ENCODE data around the gene RNF135. TPM values are rescaled to one million over a fixed set of nuclear protein-coding genes. Genes with fewer than 3 reads are reported as not detected.

The RNF135 gene
- polyA plus RNA-seq, 1 donor from 2014 or later, result 0.17 TPM

DNA sequence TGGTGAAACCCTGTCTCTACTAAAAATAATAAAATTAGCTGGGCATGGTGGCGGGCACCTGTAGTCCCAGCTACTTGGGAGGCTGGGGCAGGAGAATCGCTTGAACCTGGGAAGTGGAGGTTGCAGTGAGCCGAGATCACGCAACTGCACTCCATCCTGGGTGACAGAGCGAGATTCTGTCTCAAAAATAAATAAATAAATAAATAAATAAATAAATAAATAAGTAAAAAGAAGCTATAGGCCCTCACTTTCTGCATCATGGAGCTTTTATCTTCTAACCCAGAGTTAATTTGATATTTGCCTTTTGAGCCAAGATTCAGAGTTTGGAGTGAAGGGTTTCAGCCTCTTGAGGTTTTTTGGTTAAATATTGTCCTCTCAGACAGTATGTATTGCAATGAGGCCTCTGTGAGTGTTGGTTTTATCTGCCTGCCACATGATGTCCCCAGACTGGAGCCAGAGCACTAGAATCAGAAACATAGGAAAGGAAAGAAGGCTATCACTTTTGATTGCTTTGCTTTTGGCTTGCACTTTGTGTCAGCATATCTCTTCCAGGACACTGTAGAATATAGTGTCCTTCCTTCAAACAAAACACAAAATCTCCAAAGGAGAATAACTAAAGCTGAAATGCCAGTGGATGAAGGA, 32.5 kb downstream of the RNF135 start:
- Histone ChIP-seq H3K27ac (ENCODE audit: low read length) (no peak overlapping the region), H3K9me2 (ENCODE audit: insufficient read depth, low read length) (no peaks in the 10 kb centered on the region), H3K4me3 (ENCODE audit: low read length) (no peak overlapping the region), H4K20me1 (ENCODE audit: insufficient read depth) (no peaks in the 10 kb centered on the region), H3K79me2 (replicated peaks; ENCODE audit: insufficient read depth, low read length) (no peaks in the 10 kb centered on the region), H3F3A (ENCODE audit: insufficient read depth, low read length, poor library complexity, severe bottlenecking) (no peaks in the 10 kb centered on the region), H3K36me3 (ENCODE audit: insufficient read depth, low read length) (no peaks in the 10 kb centered on the region), H3K9me3 (ENCODE audit: low read length) (peaks cover 8% of the 10 kb centered on the region), H3K9ac (ENCODE audit: low read length) (no peak overlapping the region), H2AFZ (ENCODE audit: low read depth, low read length) (no peak overlapping the region), H3K4me2 (ENCODE audit: low read length) (no peak overlapping the region), H3K27me3 (ENCODE audit: insufficient read depth, low read depth, low read length) (peaks cover 11% of the 10 kb centered on the region)
- TF ChIP-seq RAD21 (conservative IDR thresholded peaks at IDR 0.05) (no peak), POLR2AphosphoS5 (IDR thresholded peaks at IDR 0.05) (no peak), EP300 (conservative IDR thresholded peaks at IDR 0.05; ENCODE audit: poor library complexity, severe bottlenecking) (no peak), SMC3 (conservative IDR thresholded peaks at IDR 0.05; ENCODE audit: poor library complexity) (no peak), TAF1 (IDR thresholded peaks at IDR 0.05; ENCODE audit: low read depth) (no peak), MXI1 (conservative IDR thresholded peaks at IDR 0.05; ENCODE audit: poor library complexity, severe bottlenecking) (no peak), EZH2 (IDR thresholded peaks at IDR 0.05; ENCODE audit: borderline replicate concordance, insufficient read depth, low read length, poor library complexity, severe bottlenecking) (no peak)
- TF ChIP-seq, protein P1, sequence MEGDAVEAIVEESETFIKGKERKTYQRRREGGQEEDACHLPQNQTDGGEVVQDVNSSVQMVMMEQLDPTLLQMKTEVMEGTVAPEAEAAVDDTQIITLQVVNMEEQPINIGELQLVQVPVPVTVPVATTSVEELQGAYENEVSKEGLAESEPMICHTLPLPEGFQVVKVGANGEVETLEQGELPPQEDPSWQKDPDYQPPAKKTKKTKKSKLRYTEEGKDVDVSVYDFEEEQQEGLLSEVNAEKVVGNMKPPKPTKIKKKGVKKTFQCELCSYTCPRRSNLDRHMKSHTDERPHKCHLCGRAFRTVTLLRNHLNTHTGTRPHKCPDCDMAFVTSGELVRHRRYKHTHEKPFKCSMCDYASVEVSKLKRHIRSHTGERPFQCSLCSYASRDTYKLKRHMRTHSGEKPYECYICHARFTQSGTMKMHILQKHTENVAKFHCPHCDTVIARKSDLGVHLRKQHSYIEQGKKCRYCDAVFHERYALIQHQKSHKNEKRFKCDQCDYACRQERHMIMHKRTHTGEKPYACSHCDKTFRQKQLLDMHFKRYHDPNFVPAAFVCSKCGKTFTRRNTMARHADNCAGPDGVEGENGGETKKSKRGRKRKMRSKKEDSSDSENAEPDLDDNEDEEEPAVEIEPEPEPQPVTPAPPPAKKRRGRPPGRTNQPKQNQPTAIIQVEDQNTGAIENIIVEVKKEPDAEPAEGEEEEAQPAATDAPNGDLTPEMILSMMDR (IDR thresholded peaks at IDR 0.05; ENCODE audit: poor library complexity, severe bottlenecking), result no peak
- TF ChIP-seq, protein P2, sequence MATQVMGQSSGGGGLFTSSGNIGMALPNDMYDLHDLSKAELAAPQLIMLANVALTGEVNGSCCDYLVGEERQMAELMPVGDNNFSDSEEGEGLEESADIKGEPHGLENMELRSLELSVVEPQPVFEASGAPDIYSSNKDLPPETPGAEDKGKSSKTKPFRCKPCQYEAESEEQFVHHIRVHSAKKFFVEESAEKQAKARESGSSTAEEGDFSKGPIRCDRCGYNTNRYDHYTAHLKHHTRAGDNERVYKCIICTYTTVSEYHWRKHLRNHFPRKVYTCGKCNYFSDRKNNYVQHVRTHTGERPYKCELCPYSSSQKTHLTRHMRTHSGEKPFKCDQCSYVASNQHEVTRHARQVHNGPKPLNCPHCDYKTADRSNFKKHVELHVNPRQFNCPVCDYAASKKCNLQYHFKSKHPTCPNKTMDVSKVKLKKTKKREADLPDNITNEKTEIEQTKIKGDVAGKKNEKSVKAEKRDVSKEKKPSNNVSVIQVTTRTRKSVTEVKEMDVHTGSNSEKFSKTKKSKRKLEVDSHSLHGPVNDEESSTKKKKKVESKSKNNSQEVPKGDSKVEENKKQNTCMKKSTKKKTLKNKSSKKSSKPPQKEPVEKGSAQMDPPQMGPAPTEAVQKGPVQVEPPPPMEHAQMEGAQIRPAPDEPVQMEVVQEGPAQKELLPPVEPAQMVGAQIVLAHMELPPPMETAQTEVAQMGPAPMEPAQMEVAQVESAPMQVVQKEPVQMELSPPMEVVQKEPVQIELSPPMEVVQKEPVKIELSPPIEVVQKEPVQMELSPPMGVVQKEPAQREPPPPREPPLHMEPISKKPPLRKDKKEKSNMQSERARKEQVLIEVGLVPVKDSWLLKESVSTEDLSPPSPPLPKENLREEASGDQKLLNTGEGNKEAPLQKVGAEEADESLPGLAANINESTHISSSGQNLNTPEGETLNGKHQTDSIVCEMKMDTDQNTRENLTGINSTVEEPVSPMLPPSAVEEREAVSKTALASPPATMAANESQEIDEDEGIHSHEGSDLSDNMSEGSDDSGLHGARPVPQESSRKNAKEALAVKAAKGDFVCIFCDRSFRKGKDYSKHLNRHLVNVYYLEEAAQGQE (IDR thresholded peaks at IDR 0.05; ENCODE audit: borderline replicate concordance), result no peak

DNA sequence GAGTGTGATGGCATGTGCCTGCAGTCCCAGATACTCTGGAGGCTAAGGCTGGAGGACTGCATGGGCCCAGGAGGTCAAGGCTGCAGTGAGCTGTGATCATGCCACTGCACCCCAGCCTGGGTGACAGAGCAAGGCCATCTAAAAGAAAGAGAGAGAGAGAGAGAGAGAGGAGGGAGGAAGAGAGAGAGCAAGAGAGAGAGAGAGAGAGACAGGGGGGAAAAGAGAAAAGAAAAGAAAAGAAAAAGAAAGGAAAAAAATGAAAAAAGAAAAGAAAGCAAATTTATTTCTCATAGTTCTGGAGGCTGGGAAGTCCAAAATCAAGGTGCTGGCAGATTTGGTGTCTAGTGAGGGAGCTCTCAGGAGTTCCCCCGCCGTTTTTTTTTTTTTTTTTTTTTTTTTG, 33.3 kb downstream of the RNF135 start:
- no peak overlapping the region for H2AFZ ChIP-seq (ENCODE audit: low read depth, low read length)
- no peak overlapping the region for H3K9ac ChIP-seq (ENCODE audit: low read length)
- H3K27me3 ChIP-seq (ENCODE audit: insufficient read depth, low read depth, low read length), result peaks cover 19% of the 10 kb centered on the region
- no peaks in the 10 kb centered on the region for H3K9me2 ChIP-seq (ENCODE audit: insufficient read depth, low read length)
- H3K27ac ChIP-seq (ENCODE audit: low read length), result no peak overlapping the region
- H3K4me2 ChIP-seq (ENCODE audit: low read length), result no peak overlapping the region
- no peak overlapping the region for H3K4me3 ChIP-seq (ENCODE audit: low read length)
- TF ChIP-seq MXI1 (conservative IDR thresholded peaks at IDR 0.05; ENCODE audit: poor library complexity, severe bottlenecking) (no peak), EZH2 (IDR thresholded peaks at IDR 0.05; ENCODE audit: borderline replicate concordance, insufficient read depth, low read length, poor library complexity, severe bottlenecking) (no peak), SMC3 (conservative IDR thresholded peaks at IDR 0.05; ENCODE audit: poor library complexity) (no peak), POLR2AphosphoS5 (IDR thresholded peaks at IDR 0.05) (no peak), RAD21 (conservative IDR thresholded peaks at IDR 0.05) (no peak)
- TF ChIP-seq, protein P2 (IDR thresholded peaks at IDR 0.05; ENCODE audit: borderline replicate concordance), result no peak
- TF ChIP-seq, protein P1 (IDR thresholded peaks at IDR 0.05; ENCODE audit: poor library complexity, severe bottlenecking), result no peak
- H4K20me1 ChIP-seq (ENCODE audit: insufficient read depth), result no peaks in the 10 kb centered on the region
- no peaks in the 10 kb centered on the region for H3F3A ChIP-seq (ENCODE audit: insufficient read depth, low read length, poor library complexity, severe bottlenecking)
- H3K79me2 ChIP-seq (replicated peaks; ENCODE audit: insufficient read depth, low read length), result no peaks in the 10 kb centered on the region
- H3K36me3 ChIP-seq (ENCODE audit: insufficient read depth, low read length), result no peaks in the 10 kb centered on the region
- peaks cover 12% of the 10 kb centered on the region for H3K9me3 ChIP-seq (ENCODE audit: low read length)
